Upper lobe of left lung (tissue), 4 donors: Measurements from ENCODE around the gene KARS1.

Source experiments
- CTCF ChIP-seq, 6 experiments: fragments of 450-650 bp in 4 of 6; fragments of 200-600 bp in 2 of 6; sonication (generic) in 2 of 6; IDR thresholded peaks; one replicate each; pipeline ENCODE4 v1.5.1; 2016 to 2019; ENCODE audit warnings: antibody characterized with exemption in 6 of 6
- POLR2A ChIP-seq, 4 donors: fragments of 450-650 bp; IDR thresholded peaks; one replicate each; pipeline ENCODE4 v1.5.1; 2016 to 2017; ENCODE audit warnings: antibody characterized with exemption in 4 of 4, mild to moderate bottlenecking in 2 of 4
- POLR2AphosphoS5 ChIP-seq, 2 donors: sonication (generic); formaldehyde crosslinking; IDR thresholded peaks; one replicate each; pipeline ENCODE4 v1.5.1; 2017; ENCODE audit warnings: antibody characterized with exemption in 2 of 2

DNA sequence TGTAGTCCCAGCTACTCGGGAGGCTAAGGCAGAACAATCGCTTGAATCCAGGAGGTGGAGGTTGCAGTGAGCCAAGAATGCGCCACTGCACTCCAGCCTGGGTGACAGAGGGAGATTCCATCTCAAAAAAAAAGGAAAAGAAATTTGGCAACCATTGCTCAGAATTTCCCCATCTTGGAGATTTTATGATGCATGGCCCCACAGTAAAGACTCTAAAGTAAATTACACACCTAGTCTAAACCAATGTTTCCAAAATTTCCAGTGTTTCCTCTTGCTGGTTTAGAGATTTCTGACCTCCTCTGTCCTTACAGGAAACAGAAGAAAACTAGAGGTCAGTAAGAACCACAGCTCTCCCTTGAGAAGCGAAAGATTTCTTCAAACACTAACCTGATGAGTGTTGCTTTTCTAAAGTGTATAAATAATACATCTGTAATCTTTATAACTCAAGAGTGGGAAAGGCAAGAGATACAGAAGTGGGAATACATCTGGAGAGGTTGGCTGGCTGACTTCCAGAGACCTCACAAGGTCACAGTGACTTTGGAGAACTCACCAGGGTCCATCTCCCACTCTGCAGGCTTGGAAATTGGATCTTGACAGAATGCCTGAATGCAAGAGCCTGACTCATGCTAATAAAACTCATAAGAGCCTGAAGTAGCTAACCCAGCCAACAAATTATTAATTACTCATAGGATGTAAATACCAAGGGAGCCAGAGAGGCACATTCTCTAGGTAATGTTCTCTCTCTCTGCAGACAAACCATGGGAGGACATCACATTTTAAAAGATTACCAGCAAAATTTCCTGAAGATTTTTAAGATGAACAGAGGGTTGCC is 33.2 kb downstream of the KARS1 start:
- TF ChIP-seq CTCF (IDR thresholded peaks at IDR 0.05) (no peak), POLR2A (IDR thresholded peaks at IDR 0.05) (no peak), POLR2AphosphoS5 (IDR thresholded peaks at IDR 0.05) (no peak)
